ACC112 (cell line): ENCODE results near the gene CTNNA3.

ENCODE experiments used
- H2AFZ ChIP-seq: fragments of 200-600 bp; sonication (generic); one replicate; pipeline ENCODE4 v1.6.0; 2017; ENCODE audit warnings: antibody characterized with exemption, low read length; ENCODE audit not compliant: unreplicated experiment
- H3K27ac ChIP-seq: fragments of 200-600 bp; sonication (generic); 2 replicates; pipeline ENCODE4 v1.5.1; 2014; ENCODE audit warnings: low read depth, mild to moderate bottlenecking, antibody characterized with exemption, low read length, moderate library complexity
- H3K27me3 ChIP-seq: fragments of 200-600 bp; sonication (generic); 2 replicates; pipeline ENCODE4 v1.6.1; 2014; ENCODE audit warnings: mild to moderate bottlenecking, antibody characterized with exemption, low read length, moderate library complexity, mixed read lengths; ENCODE audit not compliant: insufficient read depth
- H3K36me3 ChIP-seq: fragments of 200-600 bp; sonication (generic); 2 replicates; pipeline ENCODE4 v1.6.1; 2016; ENCODE audit warnings: mild to moderate bottlenecking, antibody characterized with exemption, low read length, moderate library complexity, mixed read lengths; ENCODE audit not compliant: insufficient read depth
- H3K4me1 ChIP-seq: fragments of 200-600 bp; sonication (generic); one replicate; pipeline ENCODE4 v1.6.1; 2016; ENCODE audit warnings: low read length, mixed read lengths; ENCODE audit not compliant: insufficient read depth, unreplicated experiment, control insufficient read depth
- H3K4me3 ChIP-seq: fragments of 200-600 bp; sonication (generic); 2 replicates; pipeline ENCODE4 v1.5.1; 2014; ENCODE audit warnings: mild to moderate bottlenecking, low read depth, low read length
- H3K79me2 ChIP-seq: fragments of 200-600 bp; sonication (generic); one replicate; pipeline ENCODE4 v1.6.0; 2016; ENCODE audit warnings: low read length; ENCODE audit not compliant: control insufficient read depth, unreplicated experiment, insufficient read depth

CTNNA3 gene

GRCh38 chr10:67297637-67298181 is 398.3 kb downstream of the CTNNA3 start:
- no peak overlapping the region for H2AFZ ChIP-seq
- no peak overlapping the region for H3K27ac ChIP-seq
- H3K4me3 ChIP-seq = no peak overlapping the region
- H3K36me3 ChIP-seq = no peaks in the 10 kb centered on the region
- H3K79me2 ChIP-seq = no peaks in the 10 kb centered on the region
- H3K27me3 ChIP-seq = no peaks in the 10 kb centered on the region
- no peaks in the 10 kb centered on the region for H3K4me1 ChIP-seq

GRCh38 chr10:67296926-67297325 is 399.1 kb downstream of the CTNNA3 start:
- H3K4me3 ChIP-seq = no peak overlapping the region
- H3K27ac ChIP-seq = no peak overlapping the region
- no peaks in the 10 kb centered on the region for H3K4me1 ChIP-seq
- no peaks in the 10 kb centered on the region for H3K36me3 ChIP-seq
- no peak overlapping the region for H2AFZ ChIP-seq
- no peaks in the 10 kb centered on the region for H3K79me2 ChIP-seq
- H3K27me3 ChIP-seq = no peaks in the 10 kb centered on the region

GRCh38 chr10:67288688-67289410 is 407.1 kb downstream of the CTNNA3 start:
- H3K27ac ChIP-seq = no peak overlapping the region
- H3K4me1 ChIP-seq = no peaks in the 10 kb centered on the region
- H3K4me3 ChIP-seq = no peak overlapping the region
- H3K27me3 ChIP-seq = no peaks in the 10 kb centered on the region
- H3K79me2 ChIP-seq = no peaks in the 10 kb centered on the region
- no peak overlapping the region for H2AFZ ChIP-seq
- no peaks in the 10 kb centered on the region for H3K36me3 ChIP-seq

- Histone ChIP-seq H3K4me3 (no peak overlapping the region), H3K27me3 (no peaks in the 10 kb centered on the region), H3K79me2 (no peaks in the 10 kb centered on the region), H3K36me3 (no peaks in the 10 kb centered on the region), H2AFZ (no peak overlapping the region), H3K27ac (no peak overlapping the region), H3K4me1 (no peaks in the 10 kb centered on the region)
Observed at GRCh38 chr10:67284589-67284988, 411.4 kb downstream of the CTNNA3 start.

GRCh38 chr10:67282871-67283270 is 413.1 kb downstream of the CTNNA3 start:
- Histone ChIP-seq H3K27me3 (no peaks in the 10 kb centered on the region), H3K79me2 (no peaks in the 10 kb centered on the region), H3K27ac (no peak overlapping the region), H3K36me3 (no peaks in the 10 kb centered on the region), H3K4me3 (no peak overlapping the region), H3K4me1 (no peaks in the 10 kb centered on the region), H2AFZ (no peak overlapping the region)

GRCh38 chr10:67280405-67280804 is 415.6 kb downstream of the CTNNA3 start:
- no peak overlapping the region for H3K27ac ChIP-seq
- no peaks in the 10 kb centered on the region for H3K79me2 ChIP-seq
- H3K27me3 ChIP-seq = no peaks in the 10 kb centered on the region
- no peak overlapping the region for H3K4me3 ChIP-seq
- H2AFZ ChIP-seq = no peak overlapping the region
- no peaks in the 10 kb centered on the region for H3K36me3 ChIP-seq
- no peaks in the 10 kb centered on the region for H3K4me1 ChIP-seq

GRCh38 chr10:67277402-67277801 is 418.6 kb downstream of the CTNNA3 start:
- H3K27ac ChIP-seq = no peak overlapping the region
- H3K36me3 ChIP-seq = no peaks in the 10 kb centered on the region
- H3K27me3 ChIP-seq = no peaks in the 10 kb centered on the region
- H3K4me3 ChIP-seq = no peak overlapping the region
- no peaks in the 10 kb centered on the region for H3K79me2 ChIP-seq
- H2AFZ ChIP-seq = no peak overlapping the region
- no peaks in the 10 kb centered on the region for H3K4me1 ChIP-seq

- H2AFZ ChIP-seq = no peak overlapping the region
- H3K27me3 ChIP-seq = no peaks in the 10 kb centered on the region
- no peaks in the 10 kb centered on the region for H3K36me3 ChIP-seq
- H3K79me2 ChIP-seq = no peaks in the 10 kb centered on the region
- H3K4me1 ChIP-seq = no peaks in the 10 kb centered on the region
- H3K4me3 ChIP-seq = no peak overlapping the region
- H3K27ac ChIP-seq = no peak overlapping the region
Observed at GRCh38 chr10:67269828-67270227, 426.2 kb downstream of the CTNNA3 start.

GRCh38 chr10:67268146-67268545 is 427.8 kb downstream of the CTNNA3 start:
- no peaks in the 10 kb centered on the region for H3K4me1 ChIP-seq
- no peak overlapping the region for H3K4me3 ChIP-seq
- H3K36me3 ChIP-seq = no peaks in the 10 kb centered on the region
- H2AFZ ChIP-seq = no peak overlapping the region
- no peak overlapping the region for H3K27ac ChIP-seq
- H3K79me2 ChIP-seq = no peaks in the 10 kb centered on the region
- no peaks in the 10 kb centered on the region for H3K27me3 ChIP-seq

GRCh38 chr10:67262675-67263074 is 433.3 kb downstream of the CTNNA3 start:
- H3K4me3 ChIP-seq = no peak overlapping the region
- H3K27me3 ChIP-seq = no peaks in the 10 kb centered on the region
- H2AFZ ChIP-seq = no peak overlapping the region
- H3K79me2 ChIP-seq = no peaks in the 10 kb centered on the region
- H3K27ac ChIP-seq = no peak overlapping the region
- H3K36me3 ChIP-seq = no peaks in the 10 kb centered on the region
- no peaks in the 10 kb centered on the region for H3K4me1 ChIP-seq

- Histone ChIP-seq H3K4me3 (no peak overlapping the region), H3K27me3 (no peaks in the 10 kb centered on the region), H3K79me2 (no peaks in the 10 kb centered on the region), H2AFZ (no peak overlapping the region), H3K36me3 (no peaks in the 10 kb centered on the region), H3K4me1 (no peaks in the 10 kb centered on the region), H3K27ac (no peak overlapping the region)
Observed at GRCh38 chr10:67261300-67261797, 434.6 kb downstream of the CTNNA3 start.
